Measurements from ENCODE around the gene DDR2.

The DDR2 gene

GRCh38 chr1:162678439-162678838 is 46.2 kb downstream of the DDR2 start:
- peak; percentile 73 for DNase-seq (ENCODE audit: low read depth)
- H3K4me3 ChIP-seq (ENCODE audit: low read depth, low read length): no peak overlapping the region
- no peak for TF ChIP-seq CTCF (conservative IDR thresholded peaks at IDR 0.05; ENCODE audit: low read depth, low read length)

- TF ChIP-seq CTCF (conservative IDR thresholded peaks at IDR 0.05; ENCODE audit: low read depth, low read length): no peak
- DNase-seq (ENCODE audit: low read depth): no peak
Observed at GRCh38 chr1:162679298-162679697, 47.0 kb downstream of the DDR2 start.

GRCh38 chr1:162680419-162681121 is 48.3 kb downstream of the DDR2 start:
- TF ChIP-seq CTCF (conservative IDR thresholded peaks at IDR 0.05; ENCODE audit: low read depth, low read length): no peak
- no peak overlapping the region for H3K4me3 ChIP-seq (ENCODE audit: low read depth, low read length)
- peak; percentile 42 for DNase-seq (ENCODE audit: low read depth)

More at GRCh38 chr1:162679298-162679697, 47.0 kb downstream of the DDR2 start:
- H3K4me3 ChIP-seq (ENCODE audit: low read depth, low read length): no peak overlapping the region

GRCh38 chr1:162681122-162681436 is 48.8 kb downstream of the DDR2 start:
- H3K4me3 ChIP-seq (ENCODE audit: low read depth, low read length): no peak overlapping the region
- TF ChIP-seq CTCF (conservative IDR thresholded peaks at IDR 0.05; ENCODE audit: low read depth, low read length): no peak
- DNase-seq (ENCODE audit: low read depth): no peak

GRCh38 chr1:162682013-162682419 is 49.8 kb downstream of the DDR2 start:
- H3K4me3 ChIP-seq (ENCODE audit: low read depth, low read length): no peak overlapping the region
- no peak for TF ChIP-seq CTCF (conservative IDR thresholded peaks at IDR 0.05; ENCODE audit: low read depth, low read length)
- DNase-seq (ENCODE audit: low read depth): no peak

- no peak for TF ChIP-seq CTCF (conservative IDR thresholded peaks at IDR 0.05; ENCODE audit: low read depth, low read length)
- peak; percentile 40 for DNase-seq (ENCODE audit: low read depth)
- H3K4me3 ChIP-seq (ENCODE audit: low read depth, low read length): no peak overlapping the region
Observed at GRCh38 chr1:162687870-162688269, 55.6 kb downstream of the DDR2 start.

GRCh38 chr1:162688521-162688920 is 56.3 kb downstream of the DDR2 start:
- TF ChIP-seq CTCF (conservative IDR thresholded peaks at IDR 0.05; ENCODE audit: low read depth, low read length): no peak
- no peak overlapping the region for H3K4me3 ChIP-seq (ENCODE audit: low read depth, low read length)
- DNase-seq (ENCODE audit: low read depth): no peak

All from choroid plexus epithelial cell (primary cell).